MM.1S (cell line): Measurements from ENCODE around the gene MFAP5.
A peak's percentile ranks its signal among the peaks of the same experiment; 100 is the strongest.
"Not testable (repeated sequence)": the region's sequence is repeated elsewhere in the genome, so short reads cannot be mapped to it uniquely, and the experiment has no call there.

Source experiments
- DNase-seq: peaks from one replicate; pipeline ENCODE4 v3.0.0-alpha.2; 2015
- H2AFZ ChIP-seq: fragments of 300-600 bp; sonication (generic); 2 replicates; pipeline ENCODE4 v1.6.0; 2016; ENCODE audit warnings: antibody characterized with exemption, low read length
- H3F3A ChIP-seq: fragments of 300-600 bp; sonication (generic); 2 replicates; pipeline ENCODE4 v1.6.1; 2016; ENCODE audit warnings: mild to moderate bottlenecking, antibody characterized with exemption, low read length, moderate library complexity, mixed read lengths; ENCODE audit not compliant: insufficient read depth
- H3K27ac ChIP-seq: fragments of 300-600 bp; sonication (generic); 2 replicates; pipeline ENCODE4 v1.5.1; 2016; ENCODE audit warnings: mild to moderate bottlenecking, low read length
- H3K27me3 ChIP-seq: fragments of 300-600 bp; sonication (generic); replicated peaks from 2 replicates; pipeline ENCODE4 v1.6.0; 2016; ENCODE audit warnings: low read length; ENCODE audit not compliant: insufficient read depth
- H3K36me3 ChIP-seq: fragments of 300-600 bp; sonication (generic); replicated peaks from 2 replicates; pipeline ENCODE4 v1.6.1; 2016; ENCODE audit warnings: mild to moderate bottlenecking, low read length, mixed read lengths; ENCODE audit not compliant: insufficient read depth
- H3K4me1 ChIP-seq: fragments of 300-600 bp; sonication (generic); 2 replicates; pipeline ENCODE4 v1.6.1; 2016; ENCODE audit warnings: low read length, mixed read lengths
- H3K4me2 ChIP-seq: fragments of 300-600 bp; sonication (generic); 2 replicates; pipeline ENCODE4 v1.6.0; 2016; ENCODE audit warnings: low read depth, low read length
- H3K4me3 ChIP-seq: fragments of 300-600 bp; sonication (generic); 2 replicates; pipeline ENCODE4 v1.5.1; 2016; ENCODE audit warnings: low read length, mixed read lengths
- H3K79me2 ChIP-seq: fragments of 300-600 bp; sonication (generic); 2 replicates; pipeline ENCODE4 v1.6.1; 2016; ENCODE audit warnings: mixed run types, low read length, mixed read lengths
- H3K9ac ChIP-seq: fragments of 300-600 bp; sonication (generic); 2 replicates; pipeline ENCODE4 v1.6.1; 2016; ENCODE audit warnings: low read length, mixed read lengths
- H3K9me2 ChIP-seq: fragments of 300-600 bp; sonication (generic); replicated peaks from 2 replicates; pipeline ENCODE4 v1.6.1; 2016; ENCODE audit warnings: mild to moderate bottlenecking, low read length, mixed read lengths; ENCODE audit not compliant: insufficient read depth
- H3K9me3 ChIP-seq: fragments of 300-600 bp; sonication (generic); replicated peaks from 2 replicates; pipeline ENCODE4 v1.6.1; 2016; ENCODE audit warnings: mild to moderate bottlenecking, low read length, mixed read lengths; ENCODE audit not compliant: insufficient read depth
- H4K20me1 ChIP-seq: fragments of 300-600 bp; sonication (generic); 2 replicates; pipeline ENCODE4 v1.6.1; 2016; ENCODE audit warnings: mild to moderate bottlenecking, low read length, moderate library complexity, mixed read lengths; ENCODE audit not compliant: insufficient read depth
- CTCF ChIP-seq: fragments of 300-600 bp; sonication (generic); IDR thresholded peaks from 2 replicates; pipeline ENCODE4 v1.5.1; 2016; ENCODE audit warnings: antibody characterized with exemption, low read length, mixed read lengths
- EZH2 ChIP-seq: fragments of 300-600 bp; sonication (generic); optimal IDR thresholded peaks from 2 replicates; pipeline ENCODE3; 2017; ENCODE audit warnings: low read depth, mild to moderate bottlenecking, antibody characterized with exemption, low read length, mixed read lengths
- EZH2phosphoT487 ChIP-seq: fragments of 300-600 bp; sonication (generic); IDR thresholded peaks from 2 replicates; pipeline ENCODE4 v1.6.1; 2018; ENCODE audit warnings: antibody characterized with exemption, low read length

Gene MFAP5

GRCh38 chr12:8630131-8630530 is 32.5 kb downstream of the MFAP5 start:
- no peak for DNase-seq
- TF ChIP-seq EZH2phosphoT487 (no peak), EZH2 (no peak), CTCF (no peak)
- H3K9me2 ChIP-seq, result no peaks in the 10 kb centered on the region
- H3K9me3 ChIP-seq, result no peaks in the 10 kb centered on the region
- H3K9ac ChIP-seq, result no peak overlapping the region
- H3K4me1 ChIP-seq, result peaks cover 16% of the 10 kb centered on the region
- H3K4me2 ChIP-seq, result no peak overlapping the region
- no peak overlapping the region for H3K4me3 ChIP-seq
- H4K20me1 ChIP-seq, result no peaks in the 10 kb centered on the region
- no peaks in the 10 kb centered on the region for H3K27me3 ChIP-seq
- H3K27ac ChIP-seq, result no peak overlapping the region
- peaks cover 11% of the 10 kb centered on the region for H3F3A ChIP-seq
- no peak overlapping the region for H2AFZ ChIP-seq
- H3K79me2 ChIP-seq, result no peaks in the 10 kb centered on the region
- H3K36me3 ChIP-seq, result no peaks in the 10 kb centered on the region

GRCh38 chr12:8629486-8630033 is 33.1 kb downstream of the MFAP5 start:
- Histone ChIP-seq H2AFZ (no peak overlapping the region), H4K20me1 (no peaks in the 10 kb centered on the region), H3K4me2 (peak overlapping the region; percentile 7; the same call in 1 of the 2 replicates), H3K9me3 (no peaks in the 10 kb centered on the region), H3K79me2 (no peaks in the 10 kb centered on the region), H3K27ac (peak overlapping the region; percentile 3; the same call in 1 of the 2 replicates), H3K9me2 (no peaks in the 10 kb centered on the region), H3K9ac (no peak overlapping the region), H3F3A (peaks cover 11% of the 10 kb centered on the region), H3K27me3 (no peaks in the 10 kb centered on the region), H3K4me1 (peaks cover 16% of the 10 kb centered on the region), H3K4me3 (no peak overlapping the region), H3K36me3 (no peaks in the 10 kb centered on the region)
- TF ChIP-seq CTCF (no peak), EZH2 (no peak), EZH2phosphoT487 (no peak)
- peak; percentile 81 for DNase-seq

GRCh38 chr12:8628731-8629130 is 33.9 kb downstream of the MFAP5 start:
- no peak overlapping the region for H3K9ac ChIP-seq
- H3K4me1 ChIP-seq, result peaks cover 16% of the 10 kb centered on the region
- no peak overlapping the region for H2AFZ ChIP-seq
- TF ChIP-seq CTCF (no peak), EZH2 (no peak), EZH2phosphoT487 (no peak)
- no peak for DNase-seq
- H3K9me2 ChIP-seq, result no peaks in the 10 kb centered on the region
- H3K36me3 ChIP-seq, result no peaks in the 10 kb centered on the region
- no peak overlapping the region for H3K27ac ChIP-seq
- no peak overlapping the region for H3K4me3 ChIP-seq
- H3K27me3 ChIP-seq, result no peaks in the 10 kb centered on the region
- peak overlapping the region; percentile 7; the same call in 1 of the 2 replicates for H3K4me2 ChIP-seq
- H4K20me1 ChIP-seq, result no peaks in the 10 kb centered on the region
- no peaks in the 10 kb centered on the region for H3K79me2 ChIP-seq
- H3F3A ChIP-seq, result peaks cover 11% of the 10 kb centered on the region
- no peaks in the 10 kb centered on the region for H3K9me3 ChIP-seq

GRCh38 chr12:8624750-8625149 is 37.9 kb downstream of the MFAP5 start:
- H3K9me2 ChIP-seq, H3K27me3 ChIP-seq, H3F3A ChIP-seq, H3K4me2 ChIP-seq, H3K36me3 ChIP-seq, H3K4me3 ChIP-seq, H3K9ac ChIP-seq, DNase-seq, H3K9me3 ChIP-seq, H2AFZ ChIP-seq, H3K79me2 ChIP-seq, H3K27ac ChIP-seq, H4K20me1 ChIP-seq: not testable (repeated sequence)
- peaks cover 12% of the 10 kb centered on the region for H3K4me1 ChIP-seq
